Muscle layer of colon (tissue), 2 donors: ENCODE results near the gene AKR1A1.

Experiments
- H3K27ac ChIP-seq: one replicate; pipeline ENCODE4 v1.7.0; 2013; ENCODE audit warnings: low read depth, mild to moderate bottlenecking, low read length, moderate library complexity
- H3K27me3 ChIP-seq, 2 donors: one replicate each; pipeline ENCODE4 v1.7.0; 2013; ENCODE audit warnings: low read length in 2 of 2, mild to moderate bottlenecking in 2 of 2; ENCODE audit not compliant: insufficient read depth in 2 of 2, control insufficient read depth in 1 of 2
- H3K36me3 ChIP-seq: one replicate; pipeline ENCODE4 v1.7.0; 2013; ENCODE audit warnings: mild to moderate bottlenecking, low read length; ENCODE audit not compliant: insufficient read depth
- H3K4me1 ChIP-seq: one replicate; pipeline ENCODE4 v1.7.0; 2013; ENCODE audit warnings: mild to moderate bottlenecking, low read length; ENCODE audit not compliant: insufficient read depth
- H3K4me3 ChIP-seq, 2 donors: one replicate each; pipeline ENCODE4 v1.7.0; 2013; ENCODE audit warnings: low read length in 2 of 2, low read depth in 1 of 2, mild to moderate bottlenecking in 1 of 2, moderate library complexity in 1 of 2
- H3K9ac ChIP-seq: one replicate; pipeline ENCODE4 v1.7.0; 2013; ENCODE audit warnings: low read length
- H3K9me3 ChIP-seq: one replicate; pipeline ENCODE4 v1.7.0; 2013; ENCODE audit warnings: mild to moderate bottlenecking, low read length
- donor health status: abdominal sarcoma.
- donor health status: Adenocarcinoma of cecum.

AKR1A1 gene

GRCh38 chr1:45552331-45552730 lies 1.7 kb downstream of the AKR1A1 start:
- Histone ChIP-seq H3K27me3 (no peaks in the 10 kb centered on the region), H3K36me3 (no peaks in the 10 kb centered on the region), H3K4me3 (no peak overlapping the region), H3K4me1 (peaks cover 10% of the 10 kb centered on the region), H3K9me3 (no peaks in the 10 kb centered on the region), H3K27ac (no peak overlapping the region), H3K9ac (no peak overlapping the region)

GRCh38 chr1:45554198-45554597 lies 3.6 kb downstream of the AKR1A1 start:
- Histone ChIP-seq H3K9ac (no peak overlapping the region), H3K4me1 (peaks cover 10% of the 10 kb centered on the region), H3K27ac (no peak overlapping the region), H3K4me3 (no peak overlapping the region), H3K9me3 (no peaks in the 10 kb centered on the region), H3K27me3 (no peaks in the 10 kb centered on the region), H3K36me3 (no peaks in the 10 kb centered on the region)

- no peak overlapping the region for H3K9ac ChIP-seq
- H3K27me3 ChIP-seq, result no peaks in the 10 kb centered on the region
- H3K9me3 ChIP-seq, result no peaks in the 10 kb centered on the region
- no peak overlapping the region for H3K4me3 ChIP-seq
- H3K36me3 ChIP-seq, result peaks cover 9% of the 10 kb centered on the region
- H3K27ac ChIP-seq, result no peak overlapping the region
- H3K4me1 ChIP-seq, result peaks cover under 1% of the 10 kb centered on the region
These were observed 6.9 kb downstream of the AKR1A1 start for GRCh38 chr1:45557422-45557944.

GRCh38 chr1:45563843-45564242 lies 13.2 kb downstream of the AKR1A1 start:
- no peaks in the 10 kb centered on the region for H3K4me1 ChIP-seq
- no peak overlapping the region for H3K27ac ChIP-seq

GRCh38 chr1:45566722-45567121 lies 16.1 kb downstream of the AKR1A1 start:
- peaks cover 40% of the 10 kb centered on the region for H3K36me3 ChIP-seq
- no peaks in the 10 kb centered on the region for H3K4me1 ChIP-seq
- H3K27ac ChIP-seq, result peak overlapping the region; percentile 37
- H3K4me3 ChIP-seq, result no peak overlapping the region
- H3K9ac ChIP-seq, result no peak overlapping the region
- no peaks in the 10 kb centered on the region for H3K9me3 ChIP-seq
- no peaks in the 10 kb centered on the region for H3K27me3 ChIP-seq

More at GRCh38 chr1:45563843-45564242, 13.2 kb downstream of the AKR1A1 start:
- H3K9me3 ChIP-seq, result no peaks in the 10 kb centered on the region
- peaks cover 33% of the 10 kb centered on the region for H3K36me3 ChIP-seq
- no peak overlapping the region for H3K9ac ChIP-seq
- H3K4me3 ChIP-seq, result no peak overlapping the region
- no peaks in the 10 kb centered on the region for H3K27me3 ChIP-seq

- Histone ChIP-seq H3K27ac (no peak overlapping the region), H3K27me3 (no peaks in the 10 kb centered on the region), H3K9me3 (no peaks in the 10 kb centered on the region), H3K4me3 (no peak overlapping the region), H3K9ac (no peak overlapping the region), H3K36me3 (peaks cover 34% of the 10 kb centered on the region), H3K4me1 (no peaks in the 10 kb centered on the region)
These were observed 17.3 kb downstream of the AKR1A1 start for GRCh38 chr1:45567911-45568310.

GRCh38 chr1:45568421-45568820 lies 17.8 kb downstream of the AKR1A1 start:
- Histone ChIP-seq H3K9me3 (no peaks in the 10 kb centered on the region), H3K4me1 (no peaks in the 10 kb centered on the region), H3K27me3 (no peaks in the 10 kb centered on the region), H3K27ac (no peak overlapping the region), H3K9ac (no peak overlapping the region), H3K4me3 (no peak overlapping the region), H3K36me3 (peaks cover 34% of the 10 kb centered on the region)

GRCh38 chr1:45569571-45569961 lies 18.9 kb downstream of the AKR1A1 start:
- Histone ChIP-seq H3K36me3 (peaks cover 34% of the 10 kb centered on the region), H3K9me3 (no peaks in the 10 kb centered on the region), H3K27ac (no peak overlapping the region), H3K4me3 (no peak overlapping the region), H3K27me3 (no peaks in the 10 kb centered on the region), H3K9ac (no peak overlapping the region), H3K4me1 (no peaks in the 10 kb centered on the region)

GRCh38 chr1:45569962-45570581 lies 19.4 kb downstream of the AKR1A1 start:
- Histone ChIP-seq H3K9ac (no peak overlapping the region), H3K27ac (no peak overlapping the region)

GRCh38 chr1:45570631-45571030 lies 20.0 kb downstream of the AKR1A1 start:
- Histone ChIP-seq H3K27ac (no peak overlapping the region), H3K36me3 (peaks cover 34% of the 10 kb centered on the region), H3K4me3 (no peak overlapping the region), H3K27me3 (no peaks in the 10 kb centered on the region), H3K9ac (no peak overlapping the region), H3K9me3 (no peaks in the 10 kb centered on the region), H3K4me1 (no peaks in the 10 kb centered on the region)

More at GRCh38 chr1:45569962-45570581, 19.4 kb downstream of the AKR1A1 start:
- H3K36me3 ChIP-seq, result peaks cover 34% of the 10 kb centered on the region
- no peaks in the 10 kb centered on the region for H3K4me1 ChIP-seq
- no peak overlapping the region for H3K4me3 ChIP-seq
- H3K27me3 ChIP-seq, result no peaks in the 10 kb centered on the region
- H3K9me3 ChIP-seq, result no peaks in the 10 kb centered on the region

- no peak overlapping the region for H3K4me3 ChIP-seq
- no peaks in the 10 kb centered on the region for H3K9me3 ChIP-seq
- H3K36me3 ChIP-seq, result peaks cover 16% of the 10 kb centered on the region
- no peaks in the 10 kb centered on the region for H3K4me1 ChIP-seq
- no peak overlapping the region for H3K9ac ChIP-seq
- no peak overlapping the region for H3K27ac ChIP-seq
- no peaks in the 10 kb centered on the region for H3K27me3 ChIP-seq
These were observed 22.7 kb downstream of the AKR1A1 start for GRCh38 chr1:45573231-45573804.
